Measurements from ENCODE around the gene C2orf76.

C2orf76 gene

DNA sequence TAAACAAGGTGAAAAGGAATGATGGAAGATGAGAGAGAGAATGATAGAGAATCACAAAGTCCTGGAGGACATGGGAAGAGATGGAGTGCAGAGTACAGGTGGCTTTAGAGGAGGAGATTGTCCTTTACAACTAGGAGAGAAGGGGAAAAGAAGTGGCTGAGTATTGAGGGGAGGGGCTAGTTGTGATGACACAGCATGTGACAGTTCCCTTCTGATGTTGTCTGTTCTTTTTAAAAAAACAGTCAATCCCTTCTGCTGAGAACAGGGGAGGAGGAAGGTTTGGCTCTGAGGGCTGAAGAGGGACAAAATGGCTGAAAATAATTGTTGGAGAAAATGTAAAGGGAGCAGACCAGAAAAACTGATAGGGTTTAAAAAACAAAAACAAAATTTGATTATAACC lies 99.0 kb downstream of the C2orf76 start:
- no peaks in the 10 kb centered on the region for H3K36me3 ChIP-seq (ENCODE audit: insufficient read depth, low read length)
- no peak overlapping the region for H3K9ac ChIP-seq (ENCODE audit: low read length)
- H3K4me1 ChIP-seq (ENCODE audit: insufficient read depth, low read length), result no peaks in the 10 kb centered on the region
- no peaks in the 10 kb centered on the region for H3K27me3 ChIP-seq (ENCODE audit: control insufficient read depth in 1 of 2, insufficient read depth in 2 of 2, low read length in 2 of 2)
- H3K4me3 ChIP-seq (ENCODE audit: low read depth in 1 of 2, low read length in 2 of 2), result no peak overlapping the region
- no peaks in the 10 kb centered on the region for H3K9me3 ChIP-seq (ENCODE audit: low read length)
- no peak overlapping the region for H3K27ac ChIP-seq (ENCODE audit: low read depth, low read length)

DNA sequence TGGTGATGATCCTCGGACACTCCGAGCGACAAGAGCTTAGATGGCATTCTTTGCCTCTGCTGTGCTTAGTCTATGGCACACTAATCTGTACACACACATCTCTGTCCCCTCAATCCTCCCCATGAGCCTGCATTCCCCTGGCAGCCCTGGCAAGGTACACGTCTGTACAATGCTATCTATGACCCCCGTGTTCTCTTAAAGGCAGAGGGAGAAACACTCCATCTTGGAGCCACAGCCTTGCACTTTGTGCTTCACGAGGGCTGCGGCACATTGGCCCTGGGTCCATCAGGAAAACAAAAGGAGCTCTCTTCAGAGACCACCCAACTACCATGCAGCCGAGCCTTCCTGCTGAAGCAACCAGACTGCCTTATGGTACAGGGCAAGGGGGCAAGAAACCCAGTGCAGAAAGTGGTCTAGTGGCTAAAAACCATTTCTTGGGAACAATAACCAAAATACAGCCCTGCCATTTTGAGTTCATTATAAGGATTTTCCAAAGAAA lies 100.5 kb downstream of the C2orf76 start:
- Histone ChIP-seq H3K4me3 (ENCODE audit: low read depth in 1 of 2, low read length in 2 of 2) (no peak overlapping the region), H3K27me3 (ENCODE audit: control insufficient read depth in 1 of 2, insufficient read depth in 2 of 2, low read length in 2 of 2) (no peaks in the 10 kb centered on the region), H3K9me3 (ENCODE audit: low read length) (no peaks in the 10 kb centered on the region), H3K27ac (ENCODE audit: low read depth, low read length) (no peak overlapping the region), H3K9ac (ENCODE audit: low read length) (no peak overlapping the region), H3K4me1 (ENCODE audit: insufficient read depth, low read length) (no peaks in the 10 kb centered on the region), H3K36me3 (ENCODE audit: insufficient read depth, low read length) (no peaks in the 10 kb centered on the region)

DNA sequence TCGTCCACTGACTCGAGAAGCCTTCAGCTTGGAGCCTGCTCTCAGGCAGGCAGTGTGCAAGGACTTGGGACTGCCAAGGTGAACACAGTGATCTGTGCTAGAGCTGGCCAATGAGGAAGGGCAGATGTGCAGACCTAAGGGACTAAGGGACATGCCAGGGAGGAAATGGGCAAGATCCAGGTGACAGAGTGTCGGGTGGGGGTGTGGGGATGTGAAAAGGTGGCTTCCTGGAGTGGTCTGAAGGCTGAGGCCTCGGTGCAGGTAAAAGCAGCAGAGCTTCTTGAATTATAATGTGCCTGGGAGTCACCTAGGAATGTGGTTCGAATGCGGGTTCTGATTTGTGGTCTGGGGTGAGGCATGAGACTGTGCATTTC lies 101.0 kb downstream of the C2orf76 start:
- H3K27ac ChIP-seq (ENCODE audit: low read depth, low read length), result no peak overlapping the region
- no peaks in the 10 kb centered on the region for H3K4me1 ChIP-seq (ENCODE audit: insufficient read depth, low read length)
- H3K4me3 ChIP-seq (ENCODE audit: low read depth in 1 of 2, low read length in 2 of 2), result no peak overlapping the region
- no peaks in the 10 kb centered on the region for H3K27me3 ChIP-seq (ENCODE audit: control insufficient read depth in 1 of 2, insufficient read depth in 2 of 2, low read length in 2 of 2)
- H3K36me3 ChIP-seq (ENCODE audit: insufficient read depth, low read length), result no peaks in the 10 kb centered on the region
- H3K9ac ChIP-seq (ENCODE audit: low read length), result no peak overlapping the region
- no peaks in the 10 kb centered on the region for H3K9me3 ChIP-seq (ENCODE audit: low read length)

DNA sequence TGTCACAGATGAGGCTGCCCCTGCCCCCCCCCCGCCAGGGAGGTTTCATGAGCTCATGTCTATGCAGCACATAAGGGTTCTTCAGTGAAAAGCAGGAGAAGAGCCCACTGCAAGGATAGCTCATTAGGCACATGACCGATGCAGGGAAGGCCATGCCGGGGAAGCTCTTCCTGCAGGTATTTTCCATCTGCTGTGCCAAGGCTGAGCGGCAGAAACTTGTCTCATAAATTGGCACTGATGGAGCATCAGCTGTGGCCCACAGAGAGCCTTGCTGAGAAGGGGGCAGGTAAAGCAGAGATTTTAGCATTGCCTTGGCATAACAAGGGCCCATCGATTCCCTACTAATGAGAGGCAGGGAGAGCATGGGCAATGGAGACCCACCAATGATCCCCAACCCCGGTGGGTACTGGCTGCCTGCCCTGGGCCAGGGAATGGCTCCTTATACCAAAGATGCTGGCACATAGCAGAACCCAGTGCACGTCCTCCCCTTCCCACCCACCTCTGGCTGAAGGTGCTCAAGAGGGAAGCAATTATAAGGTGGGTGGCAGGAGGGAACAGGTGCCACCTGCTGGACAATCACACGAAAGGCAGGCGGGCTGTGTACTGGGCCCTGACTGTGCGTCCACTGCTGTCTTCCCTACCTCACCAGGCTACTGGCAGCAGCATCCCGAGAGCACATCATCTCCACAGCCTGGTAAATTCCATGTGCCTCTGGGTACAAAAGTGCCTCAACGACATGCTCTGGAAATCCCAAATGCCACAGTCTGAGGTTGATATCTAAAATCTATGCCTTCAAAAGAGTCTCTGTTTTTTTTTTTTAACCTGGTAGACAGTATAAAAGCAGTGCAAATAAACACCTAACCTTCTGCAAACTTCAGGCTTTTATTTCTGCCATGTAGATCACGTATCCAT lies 101.6 kb downstream of the C2orf76 start:
- Histone ChIP-seq H3K9ac (ENCODE audit: low read length) (no peak overlapping the region), H3K9me3 (ENCODE audit: low read length) (no peaks in the 10 kb centered on the region), H3K27ac (ENCODE audit: low read depth, low read length) (no peak overlapping the region), H3K36me3 (ENCODE audit: insufficient read depth, low read length) (no peaks in the 10 kb centered on the region), H3K27me3 (ENCODE audit: control insufficient read depth in 1 of 2, insufficient read depth in 2 of 2, low read length in 2 of 2) (no peaks in the 10 kb centered on the region), H3K4me1 (ENCODE audit: insufficient read depth, low read length) (no peaks in the 10 kb centered on the region), H3K4me3 (ENCODE audit: low read depth in 1 of 2, low read length in 2 of 2) (no peak overlapping the region)

DNA sequence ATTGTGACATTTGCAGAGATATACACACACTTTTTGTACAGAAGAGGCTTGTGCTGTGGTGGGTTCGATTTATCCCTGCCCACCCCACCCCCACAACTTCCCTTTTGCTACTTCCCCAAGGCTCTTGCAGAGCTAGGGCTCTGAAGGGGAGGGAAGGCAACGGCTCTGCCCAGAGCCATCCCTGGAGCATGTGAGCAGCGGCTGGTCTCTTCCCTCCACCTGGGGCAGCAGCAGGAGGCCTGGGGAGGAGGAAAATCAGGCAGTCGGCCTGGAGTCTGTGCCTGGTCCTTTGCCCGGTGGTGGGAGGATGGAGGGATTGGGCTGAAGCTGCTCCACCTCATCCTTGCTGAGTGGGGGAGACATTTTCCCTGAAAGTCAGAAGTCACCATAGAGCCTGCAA lies 103.0 kb downstream of the C2orf76 start:
- H3K27me3 ChIP-seq (ENCODE audit: control insufficient read depth in 1 of 2, insufficient read depth in 2 of 2, low read length in 2 of 2), result no peaks in the 10 kb centered on the region
- H3K4me3 ChIP-seq (ENCODE audit: low read depth in 1 of 2, low read length in 2 of 2), result no peak overlapping the region
- H3K9me3 ChIP-seq (ENCODE audit: low read length), result no peaks in the 10 kb centered on the region
- H3K4me1 ChIP-seq (ENCODE audit: insufficient read depth, low read length), result no peaks in the 10 kb centered on the region
- no peak overlapping the region for H3K27ac ChIP-seq (ENCODE audit: low read depth, low read length)
- H3K36me3 ChIP-seq (ENCODE audit: insufficient read depth, low read length), result no peaks in the 10 kb centered on the region
- H3K9ac ChIP-seq (ENCODE audit: low read length), result no peak overlapping the region

DNA sequence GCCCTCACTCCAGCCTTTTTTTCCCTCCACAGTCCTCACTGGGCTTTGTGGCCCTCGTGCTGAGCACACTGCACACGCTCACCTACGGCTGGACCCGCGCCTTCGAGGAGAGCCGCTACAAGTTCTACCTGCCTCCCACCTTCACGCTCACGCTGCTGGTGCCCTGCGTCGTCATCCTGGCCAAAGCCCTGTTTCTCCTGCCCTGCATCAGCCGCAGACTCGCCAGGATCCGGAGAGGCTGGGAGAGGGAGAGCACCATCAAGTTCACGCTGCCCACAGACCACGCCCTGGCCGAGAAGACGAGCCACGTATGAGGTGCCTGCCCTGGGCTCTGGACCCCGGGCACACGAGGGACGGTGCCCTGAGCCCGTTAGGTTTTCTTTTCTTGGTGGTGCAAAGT lies 103.6 kb downstream of the C2orf76 start:
- no peaks in the 10 kb centered on the region for H3K36me3 ChIP-seq (ENCODE audit: insufficient read depth, low read length)

DNA sequence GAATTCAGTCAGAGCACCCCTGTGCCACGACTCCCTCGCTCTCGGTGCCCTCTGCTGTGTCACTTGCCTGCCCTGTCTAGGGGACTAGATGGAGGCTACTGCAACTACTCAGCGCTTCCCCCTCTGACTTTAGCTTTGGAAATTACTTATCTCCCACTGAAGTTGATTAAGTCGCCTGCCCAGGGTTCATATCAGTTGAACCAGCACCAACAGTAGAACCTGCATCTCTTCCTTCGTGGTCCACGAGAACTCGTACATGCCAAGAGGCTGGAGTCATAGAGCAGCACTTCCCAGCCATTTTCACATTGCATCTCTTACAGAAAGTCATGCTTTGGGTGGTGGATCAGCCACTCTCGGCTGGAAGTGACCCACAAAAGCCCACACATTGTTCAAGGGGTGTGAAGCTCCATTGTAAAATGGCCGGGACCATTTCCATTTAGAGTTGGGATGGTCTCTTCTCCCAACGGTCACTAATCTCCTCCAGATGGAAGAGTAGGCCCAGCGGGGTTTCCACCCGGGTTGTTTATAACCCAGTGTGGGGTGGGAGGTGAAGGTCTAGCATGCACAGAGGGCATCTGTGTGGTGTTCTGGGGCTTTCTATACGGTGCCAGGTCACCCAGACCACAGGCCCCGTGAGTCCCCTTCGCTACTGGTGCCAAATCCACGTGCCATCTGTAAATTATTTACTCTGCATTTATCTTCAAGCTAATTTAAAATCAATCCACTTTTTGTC lies 105.0 kb downstream of the C2orf76 start:
- Histone ChIP-seq H3K9me3 (ENCODE audit: low read length) (no peaks in the 10 kb centered on the region), H3K9ac (ENCODE audit: low read length) (no peak overlapping the region), H3K27ac (ENCODE audit: low read depth, low read length) (no peak overlapping the region), H3K4me1 (ENCODE audit: insufficient read depth, low read length) (no peaks in the 10 kb centered on the region), H3K27me3 (ENCODE audit: control insufficient read depth in 1 of 2, insufficient read depth in 2 of 2, low read length in 2 of 2) (no peaks in the 10 kb centered on the region), H3K36me3 (ENCODE audit: insufficient read depth, low read length) (no peaks in the 10 kb centered on the region), H3K4me3 (ENCODE audit: low read depth in 1 of 2, low read length in 2 of 2) (no peak overlapping the region)

More for the DNA sequence above, 103.6 kb downstream of the C2orf76 start:
- Histone ChIP-seq H3K9me3 (ENCODE audit: low read length) (no peaks in the 10 kb centered on the region), H3K27me3 (ENCODE audit: control insufficient read depth in 1 of 2, insufficient read depth in 2 of 2, low read length in 2 of 2) (no peaks in the 10 kb centered on the region), H3K4me1 (ENCODE audit: insufficient read depth, low read length) (no peaks in the 10 kb centered on the region), H3K27ac (ENCODE audit: low read depth, low read length) (no peak overlapping the region), H3K9ac (ENCODE audit: low read length) (no peak overlapping the region), H3K4me3 (ENCODE audit: low read depth in 1 of 2, low read length in 2 of 2) (no peak overlapping the region)

DNA sequence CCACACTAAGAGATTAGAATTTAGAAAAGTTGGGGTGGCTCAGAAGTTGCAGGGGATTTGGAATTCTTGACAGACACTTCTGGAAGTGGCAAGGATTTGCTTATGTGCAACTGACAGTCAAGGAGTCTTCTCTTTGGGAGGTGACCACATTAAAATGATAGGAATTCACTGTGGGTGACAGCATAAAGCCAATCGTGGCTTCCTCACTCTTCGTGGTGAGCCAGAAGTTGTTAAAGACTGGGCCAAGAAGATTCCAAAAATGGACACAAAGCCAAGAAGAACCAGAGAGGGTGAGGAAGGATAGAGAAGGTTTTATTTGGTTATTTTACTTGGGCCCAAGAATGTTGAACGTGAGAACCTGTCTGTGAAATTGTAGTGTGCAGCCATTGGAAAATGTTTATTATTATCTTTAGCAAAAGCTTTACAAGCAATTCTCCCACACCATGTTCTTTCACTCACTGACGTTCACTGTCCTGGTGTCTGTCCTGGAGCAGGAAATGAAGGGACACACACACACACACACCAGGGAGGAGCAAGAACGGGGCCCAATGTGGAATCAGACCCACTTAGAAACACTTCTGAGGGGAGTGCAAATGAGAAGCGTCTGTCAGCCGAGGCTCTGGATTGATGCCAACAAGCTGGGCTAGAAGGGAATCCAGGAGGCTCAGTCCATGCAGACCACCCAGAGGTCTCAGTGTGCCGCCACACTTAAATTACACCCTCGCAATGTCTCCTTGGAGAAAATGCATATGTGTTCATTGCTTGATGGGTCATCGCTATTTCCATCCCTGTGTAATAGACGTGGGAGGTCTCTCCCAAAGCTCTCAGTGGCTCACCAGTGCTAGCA lies 105.8 kb downstream of the C2orf76 start:
- H3K9ac ChIP-seq (ENCODE audit: low read length), result no peak overlapping the region
- no peaks in the 10 kb centered on the region for H3K4me1 ChIP-seq (ENCODE audit: insufficient read depth, low read length)
- no peaks in the 10 kb centered on the region for H3K9me3 ChIP-seq (ENCODE audit: low read length)
- H3K27me3 ChIP-seq (ENCODE audit: control insufficient read depth in 1 of 2, insufficient read depth in 2 of 2, low read length in 2 of 2), result no peaks in the 10 kb centered on the region
- no peaks in the 10 kb centered on the region for H3K36me3 ChIP-seq (ENCODE audit: insufficient read depth, low read length)
- no peak overlapping the region for H3K4me3 ChIP-seq (ENCODE audit: low read depth in 1 of 2, low read length in 2 of 2)
- no peak overlapping the region for H3K27ac ChIP-seq (ENCODE audit: low read depth, low read length)

DNA sequence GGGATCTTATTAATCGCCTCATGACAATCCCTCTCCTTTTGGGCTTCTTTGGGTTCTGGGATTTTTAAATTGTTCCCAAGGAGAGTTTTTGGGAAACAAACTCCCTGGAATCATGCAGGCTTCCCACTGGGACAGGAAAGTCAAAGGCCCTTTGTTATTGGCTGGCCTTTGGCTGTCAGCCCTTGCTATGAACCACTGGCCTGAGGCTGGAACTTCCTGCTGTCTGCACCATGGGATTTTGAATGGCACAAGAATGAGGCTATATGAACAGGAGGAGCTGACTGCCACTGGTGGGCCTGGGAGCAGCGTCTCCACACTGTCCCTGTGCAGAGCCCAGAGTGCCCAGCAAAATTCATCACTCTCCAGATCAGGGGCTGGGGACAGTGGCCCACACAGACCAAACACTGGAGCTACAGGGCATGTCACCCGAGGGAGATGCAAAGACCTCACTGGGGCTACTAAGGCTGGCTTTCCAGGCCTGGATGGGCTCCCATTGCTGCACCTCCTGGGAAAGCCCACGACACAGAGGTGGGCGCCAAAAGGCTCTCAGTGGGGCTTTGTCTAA lies 107.3 kb downstream of the C2orf76 start:
- Histone ChIP-seq H3K36me3 (ENCODE audit: insufficient read depth, low read length) (no peaks in the 10 kb centered on the region), H3K4me3 (ENCODE audit: low read depth in 1 of 2, low read length in 2 of 2) (no peak overlapping the region), H3K9ac (ENCODE audit: low read length) (no peak overlapping the region), H3K27me3 (ENCODE audit: control insufficient read depth in 1 of 2, insufficient read depth in 2 of 2, low read length in 2 of 2) (no peaks in the 10 kb centered on the region), H3K9me3 (ENCODE audit: low read length) (no peaks in the 10 kb centered on the region), H3K27ac (ENCODE audit: low read depth, low read length) (no peak overlapping the region), H3K4me1 (ENCODE audit: insufficient read depth, low read length) (no peaks in the 10 kb centered on the region)

DNA sequence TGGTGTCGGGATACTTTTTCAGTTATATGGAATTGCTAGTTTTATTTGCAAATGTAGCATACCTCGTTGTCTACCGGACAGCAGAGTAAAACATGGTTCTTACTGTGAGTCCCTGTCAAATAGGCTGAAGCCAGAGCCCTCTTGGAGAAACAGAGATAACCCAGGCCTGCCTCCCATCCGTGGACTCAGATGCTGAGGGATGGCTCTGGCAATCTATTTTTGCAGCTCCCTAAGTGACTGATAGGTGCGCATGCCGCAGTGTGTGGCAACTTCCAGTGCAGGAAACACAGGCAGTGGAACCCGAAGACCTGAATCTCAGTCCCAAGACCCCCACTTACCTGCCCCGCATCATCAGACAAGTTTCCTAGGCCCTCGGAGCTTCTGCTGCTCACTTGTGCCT lies 109.4 kb downstream of the C2orf76 start:
- Histone ChIP-seq H3K27me3 (ENCODE audit: control insufficient read depth in 1 of 2, insufficient read depth in 2 of 2, low read length in 2 of 2) (no peaks in the 10 kb centered on the region), H3K9ac (ENCODE audit: low read length) (no peak overlapping the region), H3K9me3 (ENCODE audit: low read length) (no peaks in the 10 kb centered on the region), H3K36me3 (ENCODE audit: insufficient read depth, low read length) (no peaks in the 10 kb centered on the region), H3K4me3 (ENCODE audit: low read depth in 1 of 2, low read length in 2 of 2) (no peak overlapping the region), H3K27ac (ENCODE audit: low read depth, low read length) (no peak overlapping the region), H3K4me1 (ENCODE audit: insufficient read depth, low read length) (no peaks in the 10 kb centered on the region)

DNA sequence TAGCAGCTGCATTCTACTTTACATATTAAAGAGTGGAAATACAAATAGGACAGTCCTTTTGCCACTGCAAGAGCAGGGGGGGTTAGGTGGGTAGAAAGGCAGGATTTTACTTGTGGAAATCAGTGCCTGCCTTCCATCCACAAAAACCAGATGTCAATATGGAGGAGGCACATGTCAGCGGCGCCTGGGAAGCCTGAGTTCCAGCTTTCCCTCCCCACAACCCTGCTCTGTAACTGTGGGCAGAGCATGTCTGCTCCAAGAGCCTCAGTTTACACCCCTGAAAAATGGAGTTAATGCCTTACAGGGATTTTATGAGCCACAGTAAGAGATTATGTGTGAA lies 110.1 kb downstream of the C2orf76 start:
- Histone ChIP-seq H3K9me3 (ENCODE audit: low read length) (no peaks in the 10 kb centered on the region), H3K4me3 (ENCODE audit: low read depth in 1 of 2, low read length in 2 of 2) (no peak overlapping the region), H3K27ac (ENCODE audit: low read depth, low read length) (no peak overlapping the region), H3K4me1 (ENCODE audit: insufficient read depth, low read length) (no peaks in the 10 kb centered on the region), H3K36me3 (ENCODE audit: insufficient read depth, low read length) (no peaks in the 10 kb centered on the region), H3K27me3 (ENCODE audit: control insufficient read depth in 1 of 2, insufficient read depth in 2 of 2, low read length in 2 of 2) (no peaks in the 10 kb centered on the region), H3K9ac (ENCODE audit: low read length) (no peak overlapping the region)
